HepG2 (cell line): ENCODE data around the gene SIAH2. TPM values are rescaled to one million over a fixed set of nuclear protein-coding genes. Genes with fewer than 3 reads are reported as not detected.

Experiments used
- ARNT2 ChIP-seq: sonication (generic); formaldehyde crosslinking; IDR thresholded peaks from 2 replicates; pipeline ENCODE4 v1.8.0; 2022; ENCODE audit warnings: mild to moderate bottlenecking, low read depth, missing genetic modification reagents, moderate library complexity
- CBX5 ChIP-seq: sonication (generic); formaldehyde crosslinking; IDR thresholded peaks from 2 replicates; pipeline ENCODE4 v1.4.0; 2020; ENCODE audit warnings: missing genetic modification reagents, borderline replicate concordance
- CREBL2 ChIP-seq: sonication (generic); formaldehyde crosslinking; IDR thresholded peaks from 2 replicates; pipeline ENCODE4 v1.8.1; 2023; ENCODE audit warnings: missing genetic modification reagents, mild to moderate bottlenecking, borderline replicate concordance
- HNF1B ChIP-seq: sonication (generic); formaldehyde crosslinking; IDR thresholded peaks from 2 replicates; pipeline ENCODE4 v1.5.1; 2020; ENCODE audit warnings: mild to moderate bottlenecking, moderate library complexity, missing genetic modification reagents
- KDM2A ChIP-seq: sonication (generic); formaldehyde crosslinking; IDR thresholded peaks from 2 replicates; pipeline ENCODE4 v1.4.0; 2020; ENCODE audit warnings: low read depth, missing genetic modification reagents, borderline replicate concordance
- NCOR1 ChIP-seq: fragments of 200-600 bp; sonication (generic); IDR thresholded peaks from 2 replicates; pipeline ENCODE4 v1.7.0; 2017; ENCODE audit warnings: antibody characterized with exemption, low read length, borderline replicate concordance
- POGK ChIP-seq: sonication (generic); formaldehyde crosslinking; conservative IDR thresholded peaks from 2 replicates; pipeline ENCODE4 v1.8.0; 2022; ENCODE audit warnings: mild to moderate bottlenecking, moderate library complexity, missing genetic modification reagents
- SMAD1 ChIP-seq: sonication (generic); formaldehyde crosslinking; IDR thresholded peaks from 2 replicates; pipeline ENCODE4 v1.4.0; 2020; ENCODE audit warnings: missing genetic modification reagents, low read depth, mild to moderate bottlenecking, borderline replicate concordance
- SP4 ChIP-seq: sonication (generic); formaldehyde crosslinking; IDR thresholded peaks from 2 replicates; pipeline ENCODE4 v1.8.1; 2023; ENCODE audit warnings: mild to moderate bottlenecking, missing genetic modification reagents
- TFE3 ChIP-seq: IDR thresholded peaks from 2 replicates; pipeline ENCODE4 v1.6.1; 2016
- ZBTB38 ChIP-seq: sonication (generic); formaldehyde crosslinking; IDR thresholded peaks from 2 replicates; pipeline ENCODE4 v1.5.1; 2020; ENCODE audit warnings: mild to moderate bottlenecking, missing genetic modification reagents
- ZFP82 ChIP-seq: sonication (generic); formaldehyde crosslinking; IDR thresholded peaks from 2 replicates; pipeline ENCODE4 v1.5.1; 2020; ENCODE audit warnings: mild to moderate bottlenecking, missing genetic modification reagents, borderline replicate concordance
- ZNF224 ChIP-seq: sonication (generic); formaldehyde crosslinking; IDR thresholded peaks from 2 replicates; pipeline ENCODE4 v1.5.0; 2020; ENCODE audit warnings: mild to moderate bottlenecking, missing genetic modification reagents
- ZNF232 ChIP-seq: sonication (generic); formaldehyde crosslinking; IDR thresholded peaks from 2 replicates; pipeline ENCODE4 v1.4.0; 2020; ENCODE audit warnings: missing genetic modification reagents, borderline replicate concordance
- ZNF543 ChIP-seq: sonication (generic); formaldehyde crosslinking; IDR thresholded peaks from 2 replicates; pipeline ENCODE4 v1.4.0; 2020; ENCODE audit warnings: mild to moderate bottlenecking, missing genetic modification reagents
- ZNF576 ChIP-seq: sonication (generic); formaldehyde crosslinking; IDR thresholded peaks from 2 replicates; pipeline ENCODE4 v1.4.0; 2020; ENCODE audit warnings: mild to moderate bottlenecking, missing genetic modification reagents
- ZNF589 ChIP-seq: sonication (generic); formaldehyde crosslinking; conservative IDR thresholded peaks from 2 replicates; pipeline ENCODE4 v1.8.0; 2022; ENCODE audit warnings: mild to moderate bottlenecking, moderate library complexity, missing genetic modification reagents
- ZNF639 ChIP-seq: conservative IDR thresholded peaks from 2 replicates; pipeline ENCODE4 v1.6.1; 2018; ENCODE audit warnings: missing genetic modification reagents
- ZNF691 ChIP-seq: sonication (generic); formaldehyde crosslinking; IDR thresholded peaks from 2 replicates; pipeline ENCODE4 v1.4.0; 2020; ENCODE audit warnings: missing genetic modification reagents, low read depth, mild to moderate bottlenecking, borderline replicate concordance
- ZNF788 ChIP-seq: sonication (generic); formaldehyde crosslinking; IDR thresholded peaks from 2 replicates; pipeline ENCODE4 v1.5.0; 2020; ENCODE audit warnings: mild to moderate bottlenecking, missing genetic modification reagents, borderline replicate concordance
- ZNF879 ChIP-seq: sonication (generic); formaldehyde crosslinking; IDR thresholded peaks from 2 replicates; pipeline ENCODE4 v1.8.1; 2023; ENCODE audit warnings: missing genetic modification reagents
- polyA plus RNA-seq, 8 experiments: library from polyadenylated mRNA; depleted of rRNA in 3 of 8; stranded (reverse) in 7 of 8; unstranded in 1 of 8; fragments of >200 nt; fragmentation: Illumina TruSeq in 4 of 8; extraction: Trizol in 4 of 8; gene quantifications; 2 replicates each; pipeline versions ENCODE4 v1.2.1 to v1.2.3, GENCODE V29; 2011 to 2016; ENCODE audit warnings: low read depth in 4 of 8, missing spikeins in 1 of 8, mixed read lengths in 1 of 8; ENCODE audit not compliant: insufficient read depth in 1 of 8
- total RNA-seq, 5 experiments: library from RNA; depleted of rRNA; stranded (reverse); fragments of >200 nt; fragmentation: Illumina TruSeq; extraction: Trizol; gene quantifications; 2 replicates each; pipeline ENCODE4 v1.2.3, GENCODE V29; 2016; ENCODE audit warnings: low read depth in 1 of 5

The SIAH2 gene
- total and polyA plus RNA-seq, 2 of the 13 experiments (the other 11 are each of a cell fraction or from before 2014, with no cell fraction given) = 71.8 to 117 TPM

- TF ChIP-seq HNF1B (CRISPR knock-in tag) (no peak; the same call in 1 of the 2 replicates), ZNF788 (CRISPR knock-in tag) (0 out of 2 replicates have a peak, but pooled peaks have one; percentile 49), ZNF589 (no peak), ZNF232 (CRISPR knock-in tag) (peak; percentile 63; the same call in 1 of the 2 replicates), CREBL2 (CRISPR knock-in tag) (no peak), SMAD1 (no peak), TFE3 (no peak; the same call in 1 of the 2 replicates), KDM2A (peak; percentile 79), ZFP82 (CRISPR knock-in tag) (peak; percentile 69; the same call in 1 of the 2 replicates), ZNF543 (CRISPR knock-in tag) (no peak), ZNF639 (CRISPR knock-in tag) (no peak), CBX5 (CRISPR knock-in tag) (no peak; the same call in 1 of the 2 replicates), ZNF576 (CRISPR knock-in tag) (no peak), NCOR1 (peak; percentile 44; the same call in 1 of the 2 replicates), ZNF224 (CRISPR knock-in tag) (peak; percentile 94), ZBTB38 (peak; percentile 8; the same call in 1 of the 2 replicates), ARNT2 (CRISPR knock-in tag) (peak; percentile 77; the same call in 1 of the 2 replicates), ZNF691 (CRISPR knock-in tag) (no peak), SP4 (CRISPR knock-in tag) (peak; percentile 60), POGK (peak; percentile 58), ZNF879 (CRISPR knock-in tag) (no peak)
These were observed at the start of gene SIAH2 (continued) for GRCh38 chr3:150763122-150763840.
